BLaER1 (cell line): ENCODE measurements around the gene AGBL1.
"Not testable (repeated sequence)": the region's sequence is repeated elsewhere in the genome, so short reads cannot be mapped to it uniquely, and the experiment has no call there.

Experiments
- H3K27ac ChIP-seq: shearing (Covaris generic); formaldehyde crosslinking; 2 replicates; pipeline ENCODE4 v1.8.1; 2022
- H3K27me3 ChIP-seq: shearing (Covaris generic); formaldehyde crosslinking; 2 replicates; pipeline ENCODE4 v1.8.1; 2022
- H3K36me3 ChIP-seq: shearing (Covaris generic); formaldehyde crosslinking; 2 replicates; pipeline ENCODE4 v1.8.1; 2022
- H3K4me1 ChIP-seq: shearing (Covaris generic); formaldehyde crosslinking; 2 replicates; pipeline ENCODE4 v1.8.1; 2022
- H3K4me2 ChIP-seq: shearing (Covaris generic); formaldehyde crosslinking; 2 replicates; pipeline ENCODE4 v1.8.1; 2022
- H3K4me3 ChIP-seq: shearing (Covaris generic); formaldehyde crosslinking; 2 replicates; pipeline ENCODE4 v1.8.1; 2022
- H3K9ac ChIP-seq: shearing (Covaris generic); formaldehyde crosslinking; 2 replicates; pipeline ENCODE4 v1.8.1; 2022
- H3K9me3 ChIP-seq: shearing (Covaris generic); formaldehyde crosslinking; 2 replicates; pipeline ENCODE4 v1.8.1; 2022
- H4K20me1 ChIP-seq: shearing (Covaris generic); formaldehyde crosslinking; 2 replicates; pipeline ENCODE4 v1.8.1; 2022
- Cebpa-rat ChIP-seq: shearing (Covaris generic); IDR thresholded peaks from 2 replicates; pipeline ENCODE4 v1.8.1; 2022

AGBL1 gene

GRCh38 chr15:86877171-86877631, 797.5 kb downstream of the AGBL1 start:
- no peak overlapping the region for H3K9ac ChIP-seq
- no peaks in the 10 kb centered on the region for H3K36me3 ChIP-seq
- no peaks in the 10 kb centered on the region for H3K27me3 ChIP-seq
- no peaks in the 10 kb centered on the region for H3K9me3 ChIP-seq
- H3K4me1 ChIP-seq, result 0 out of 2 replicates have a peak, but pooled peaks cover 4% of the 10 kb centered on the region
- TF ChIP-seq Cebpa-rat, result no peak
- H3K4me3 ChIP-seq, result no peak overlapping the region
- no peaks in the 10 kb centered on the region for H4K20me1 ChIP-seq
- no peak overlapping the region for H3K4me2 ChIP-seq
- H3K27ac ChIP-seq, result no peak overlapping the region

GRCh38 chr15:86878844-86879243, 799.2 kb downstream of the AGBL1 start:
- not testable (repeated sequence) for H3K27me3 ChIP-seq, H4K20me1 ChIP-seq, H3K36me3 ChIP-seq, H3K27ac ChIP-seq, H3K9ac ChIP-seq, H3K4me1 ChIP-seq, H3K9me3 ChIP-seq, H3K4me2 ChIP-seq, H3K4me3 ChIP-seq

- Histone ChIP-seq H3K9ac (no peak overlapping the region), H3K9me3 (no peaks in the 10 kb centered on the region), H3K4me2 (no peak overlapping the region), H3K4me1 (0 out of 2 replicates have a peak, but pooled peaks cover 4% of the 10 kb centered on the region), H3K27ac (no peak overlapping the region), H4K20me1 (no peaks in the 10 kb centered on the region), H3K36me3 (no peaks in the 10 kb centered on the region), H3K27me3 (no peaks in the 10 kb centered on the region), H3K4me3 (no peak overlapping the region)
- no peak for TF ChIP-seq Cebpa-rat
Observed at GRCh38 chr15:86879250-86880229, 799.9 kb downstream of the AGBL1 start.

GRCh38 chr15:86885616-86886015, 805.9 kb downstream of the AGBL1 start:
- Histone ChIP-seq H3K36me3 (no peaks in the 10 kb centered on the region), H3K4me1 (no peaks in the 10 kb centered on the region), H3K27ac (no peak overlapping the region), H3K4me2 (no peak overlapping the region), H3K9ac (no peak overlapping the region), H4K20me1 (no peaks in the 10 kb centered on the region), H3K9me3 (no peaks in the 10 kb centered on the region), H3K4me3 (no peak overlapping the region), H3K27me3 (no peaks in the 10 kb centered on the region)
- no peak for TF ChIP-seq Cebpa-rat

GRCh38 chr15:86892774-86893449, 813.2 kb downstream of the AGBL1 start:
- Histone ChIP-seq H3K4me1 (no peaks in the 10 kb centered on the region), H4K20me1 (no peaks in the 10 kb centered on the region), H3K4me2 (no peak overlapping the region), H3K27me3 (no peaks in the 10 kb centered on the region), H3K4me3 (no peak overlapping the region), H3K36me3 (no peaks in the 10 kb centered on the region), H3K9ac (no peak overlapping the region), H3K9me3 (no peaks in the 10 kb centered on the region), H3K27ac (no peak overlapping the region)
- no peak for TF ChIP-seq Cebpa-rat

GRCh38 chr15:86894269-86894668, 814.6 kb downstream of the AGBL1 start:
- Histone ChIP-seq H3K36me3 (no peaks in the 10 kb centered on the region), H3K27ac (no peak overlapping the region), H3K9ac (no peak overlapping the region), H3K4me2 (no peak overlapping the region), H3K4me1 (no peaks in the 10 kb centered on the region), H4K20me1 (no peaks in the 10 kb centered on the region), H3K27me3 (no peaks in the 10 kb centered on the region), H3K9me3 (peaks cover 5% of the 10 kb centered on the region; the same call in 1 of the 2 replicates), H3K4me3 (no peak overlapping the region)
- TF ChIP-seq Cebpa-rat, result no peak

GRCh38 chr15:86903642-86904421, 824.2 kb downstream of the AGBL1 start:
- no peak overlapping the region for H3K4me2 ChIP-seq
- H3K27ac ChIP-seq, result no peak overlapping the region
- H3K9ac ChIP-seq, result no peak overlapping the region
- no peaks in the 10 kb centered on the region for H3K4me1 ChIP-seq
- H3K27me3 ChIP-seq, result no peaks in the 10 kb centered on the region
- no peaks in the 10 kb centered on the region for H4K20me1 ChIP-seq
- no peak overlapping the region for H3K4me3 ChIP-seq
- H3K36me3 ChIP-seq, result no peaks in the 10 kb centered on the region
- TF ChIP-seq Cebpa-rat, result no peak
- H3K9me3 ChIP-seq, result peaks cover 4% of the 10 kb centered on the region; the same call in 1 of the 2 replicates

- no peak overlapping the region for H3K4me2 ChIP-seq
- no peaks in the 10 kb centered on the region for H3K36me3 ChIP-seq
- no peak for TF ChIP-seq Cebpa-rat
- H3K4me1 ChIP-seq, result peaks cover 2% of the 10 kb centered on the region
- H3K27ac ChIP-seq, result no peak overlapping the region
- H3K4me3 ChIP-seq, result no peak overlapping the region
- no peaks in the 10 kb centered on the region for H3K9me3 ChIP-seq
- no peaks in the 10 kb centered on the region for H4K20me1 ChIP-seq
- H3K9ac ChIP-seq, result no peak overlapping the region
- no peaks in the 10 kb centered on the region for H3K27me3 ChIP-seq
Observed at GRCh38 chr15:86905625-86906256, 826.1 kb downstream of the AGBL1 start.

GRCh38 chr15:86906376-86906775, 826.7 kb downstream of the AGBL1 start:
- Histone ChIP-seq H3K36me3 (no peaks in the 10 kb centered on the region), H3K9me3 (no peaks in the 10 kb centered on the region), H3K4me2 (no peak overlapping the region), H3K9ac (no peak overlapping the region), H3K27ac (no peak overlapping the region), H3K4me3 (no peak overlapping the region), H4K20me1 (no peaks in the 10 kb centered on the region), H3K27me3 (no peaks in the 10 kb centered on the region), H3K4me1 (peaks cover 9% of the 10 kb centered on the region)
- TF ChIP-seq Cebpa-rat, result no peak
